ENCODE results near the gene CNN2.

The CNN2 gene

GRCh38 chr19:1000591-1001537, 25.5 kb upstream of the CNN2 start:
- H2AFZ ChIP-seq (ENCODE audit: low read depth, low read length): no peak overlapping the region
- H3K36me3 ChIP-seq (ENCODE audit: insufficient read depth, low read length): no peaks in the 10 kb centered on the region
- peak overlapping the region; percentile 39 for H3K4me3 ChIP-seq (ENCODE audit: low read length)
- H3K9me3 ChIP-seq (ENCODE audit: low read length): no peaks in the 10 kb centered on the region
- H3K27me3 ChIP-seq (ENCODE audit: insufficient read depth, low read length): peaks cover 20% of the 10 kb centered on the region
- H3K4me1 ChIP-seq (ENCODE audit: insufficient read depth, low read length): peaks cover 9% of the 10 kb centered on the region

GRCh38 chr19:1001538-1002166, 24.8 kb upstream of the CNN2 start:
- peaks cover 20% of the 10 kb centered on the region for H3K27me3 ChIP-seq (ENCODE audit: insufficient read depth, low read length)
- H3K4me1 ChIP-seq (ENCODE audit: insufficient read depth, low read length): peaks cover 9% of the 10 kb centered on the region
- no peaks in the 10 kb centered on the region for H3K36me3 ChIP-seq (ENCODE audit: insufficient read depth, low read length)
- H2AFZ ChIP-seq (ENCODE audit: low read depth, low read length): no peak overlapping the region
- H3K9me3 ChIP-seq (ENCODE audit: low read length): no peaks in the 10 kb centered on the region
- H3K4me3 ChIP-seq (ENCODE audit: low read length): no peak overlapping the region

GRCh38 chr19:1002600-1002999, 23.8 kb upstream of the CNN2 start:
- no peak overlapping the region for H3K4me3 ChIP-seq (ENCODE audit: low read length)
- H3K4me1 ChIP-seq (ENCODE audit: insufficient read depth, low read length): peaks cover 9% of the 10 kb centered on the region
- peaks cover 20% of the 10 kb centered on the region for H3K27me3 ChIP-seq (ENCODE audit: insufficient read depth, low read length)
- no peak overlapping the region for H2AFZ ChIP-seq (ENCODE audit: low read depth, low read length)
- H3K36me3 ChIP-seq (ENCODE audit: insufficient read depth, low read length): no peaks in the 10 kb centered on the region
- H3K9me3 ChIP-seq (ENCODE audit: low read length): no peaks in the 10 kb centered on the region

- Histone ChIP-seq H3K4me3 (ENCODE audit: low read length) (no peak overlapping the region), H3K4me1 (ENCODE audit: insufficient read depth, low read length) (peaks cover 9% of the 10 kb centered on the region), H2AFZ (ENCODE audit: low read depth, low read length) (no peak overlapping the region), H3K36me3 (ENCODE audit: insufficient read depth, low read length) (no peaks in the 10 kb centered on the region), H3K27me3 (ENCODE audit: insufficient read depth, low read length) (peaks cover 20% of the 10 kb centered on the region), H3K9me3 (ENCODE audit: low read length) (no peaks in the 10 kb centered on the region)
Observed at GRCh38 chr19:1003283-1003682, 23.1 kb upstream of the CNN2 start.

- no peaks in the 10 kb centered on the region for H3K36me3 ChIP-seq (ENCODE audit: insufficient read depth, low read length)
- no peak overlapping the region for H3K4me3 ChIP-seq (ENCODE audit: low read length)
Observed at GRCh38 chr19:1004204-1004802, 22.1 kb upstream of the CNN2 start.

GRCh38 chr19:1004803-1005664, 21.4 kb upstream of the CNN2 start:
- H3K27me3 ChIP-seq (ENCODE audit: insufficient read depth, low read length): peaks cover 10% of the 10 kb centered on the region

More at GRCh38 chr19:1004204-1004802, 22.1 kb upstream of the CNN2 start:
- no peaks in the 10 kb centered on the region for H3K9me3 ChIP-seq (ENCODE audit: low read length)
- peaks cover 9% of the 10 kb centered on the region for H3K4me1 ChIP-seq (ENCODE audit: insufficient read depth, low read length)
- H2AFZ ChIP-seq (ENCODE audit: low read depth, low read length): no peak overlapping the region
- H3K27me3 ChIP-seq (ENCODE audit: insufficient read depth, low read length): peaks cover 12% of the 10 kb centered on the region

GRCh38 chr19:1006711-1007398, 19.6 kb upstream of the CNN2 start:
- no peaks in the 10 kb centered on the region for H3K9me3 ChIP-seq (ENCODE audit: low read length)
- no peak overlapping the region for H3K4me3 ChIP-seq (ENCODE audit: low read length)
- no peaks in the 10 kb centered on the region for H3K27me3 ChIP-seq (ENCODE audit: insufficient read depth, low read length)
- H3K36me3 ChIP-seq (ENCODE audit: insufficient read depth, low read length): peaks cover 17% of the 10 kb centered on the region
- H3K4me1 ChIP-seq (ENCODE audit: insufficient read depth, low read length): no peaks in the 10 kb centered on the region
- no peak overlapping the region for H2AFZ ChIP-seq (ENCODE audit: low read depth, low read length)

More at GRCh38 chr19:1004803-1005664, 21.4 kb upstream of the CNN2 start:
- Histone ChIP-seq H3K9me3 (ENCODE audit: low read length) (no peaks in the 10 kb centered on the region), H2AFZ (ENCODE audit: low read depth, low read length) (no peak overlapping the region), H3K4me3 (ENCODE audit: low read length) (no peak overlapping the region), H3K4me1 (ENCODE audit: insufficient read depth, low read length) (peaks cover 9% of the 10 kb centered on the region), H3K36me3 (ENCODE audit: insufficient read depth, low read length) (peaks cover 6% of the 10 kb centered on the region)

GRCh38 chr19:1007399-1008251, 18.8 kb upstream of the CNN2 start:
- Histone ChIP-seq H3K4me3 (ENCODE audit: low read length) (no peak overlapping the region), H3K4me1 (ENCODE audit: insufficient read depth, low read length) (no peaks in the 10 kb centered on the region), H3K27me3 (ENCODE audit: insufficient read depth, low read length) (no peaks in the 10 kb centered on the region), H3K9me3 (ENCODE audit: low read length) (no peaks in the 10 kb centered on the region), H3K36me3 (ENCODE audit: insufficient read depth, low read length) (peaks cover 25% of the 10 kb centered on the region), H2AFZ (ENCODE audit: low read depth, low read length) (no peak overlapping the region)

- Histone ChIP-seq H3K4me1 (ENCODE audit: insufficient read depth, low read length) (no peaks in the 10 kb centered on the region), H2AFZ (ENCODE audit: low read depth, low read length) (no peak overlapping the region), H3K9me3 (ENCODE audit: low read length) (no peaks in the 10 kb centered on the region), H3K4me3 (ENCODE audit: low read length) (no peak overlapping the region), H3K36me3 (ENCODE audit: insufficient read depth, low read length) (peaks cover 32% of the 10 kb centered on the region), H3K27me3 (ENCODE audit: insufficient read depth, low read length) (no peaks in the 10 kb centered on the region)
Observed at GRCh38 chr19:1008268-1009040, 18.0 kb upstream of the CNN2 start.

- Histone ChIP-seq H3K27me3 (ENCODE audit: insufficient read depth, low read length) (no peaks in the 10 kb centered on the region), H3K4me3 (ENCODE audit: low read length) (no peak overlapping the region), H2AFZ (ENCODE audit: low read depth, low read length) (no peak overlapping the region), H3K4me1 (ENCODE audit: insufficient read depth, low read length) (no peaks in the 10 kb centered on the region), H3K9me3 (ENCODE audit: low read length) (no peaks in the 10 kb centered on the region), H3K36me3 (ENCODE audit: insufficient read depth, low read length) (peaks cover 40% of the 10 kb centered on the region)
Observed at GRCh38 chr19:1009041-1009980, 17.1 kb upstream of the CNN2 start.

All from neuron (in vitro differentiated cells).